Breast epithelium (tissue), 4 donors: ENCODE data around the gene CSAD. TPM values are rescaled to one million over a fixed set of nuclear protein-coding genes. Genes with fewer than 3 reads are reported as not detected.

Source experiments
- DNase-seq, 2 donors: peaks; one replicate each; pipeline ENCODE4 v3.0.0-alpha.2; 2019; ENCODE audit warnings: low spot score in 2 of 2
- H3K27ac ChIP-seq, 2 donors: fragments of 200-600 bp; sonication (generic) in 1 of 2; one replicate each; pipeline ENCODE4 v1.5.1; 2016 to 2019; ENCODE audit warnings: mild to moderate bottlenecking in 1 of 2
- H3K27me3 ChIP-seq, 2 donors: fragments of 200-600 bp; sonication (generic) in 1 of 2; one replicate each; pipeline versions ENCODE4 v1.5.1 to v1.6.0; 2017 to 2019; ENCODE audit warnings: control low read depth in 1 of 2, mild to moderate bottlenecking in 1 of 2
- H3K36me3 ChIP-seq: fragments of 200-600 bp; one replicate; pipeline ENCODE4 v1.5.1; 2019
- H3K4me1 ChIP-seq, 2 donors: fragments of 200-600 bp; sonication (generic); one replicate each; pipeline ENCODE4 v1.5.1; 2016 to 2019; ENCODE audit warnings: control low read depth in 1 of 2
- H3K4me3 ChIP-seq, 3 donors: fragments of 200-600 bp; sonication (generic); 1 replicate in 2 of 3; 2 replicates in 1 of 3; pipeline ENCODE4 v1.5.1; 2016 to 2019; ENCODE audit warnings: mild to moderate bottlenecking in 3 of 3, moderate library complexity in 2 of 3
- H3K9me3 ChIP-seq, 2 donors: fragments of 200-600 bp; sonication (generic) in 1 of 2; one replicate each; pipeline ENCODE4 v1.5.1; 2016 to 2019; ENCODE audit warnings: control low read depth in 1 of 2
- CTCF ChIP-seq, 3 donors: fragments of 450-650 bp; IDR thresholded peaks; one replicate each; pipeline ENCODE4 v1.5.1; 2016 to 2017; ENCODE audit warnings: antibody characterized with exemption in 3 of 3, mild to moderate bottlenecking in 3 of 3, moderate library complexity in 3 of 3
- POLR2A ChIP-seq: fragments of 450-650 bp; IDR thresholded peaks from one replicate; pipeline ENCODE4 v1.6.1; 2016; ENCODE audit warnings: antibody characterized with exemption, mild to moderate bottlenecking, moderate library complexity
- POLR2AphosphoS5 ChIP-seq, 3 donors: sonication (generic); formaldehyde crosslinking; IDR thresholded peaks; one replicate each; pipeline ENCODE4 v1.6.1; 2017; ENCODE audit warnings: antibody characterized with exemption in 3 of 3
- intact Hi-C: fragments of 100-400 bp; cut with DNase I; formaldehyde crosslinking; loops from one replicate; pipeline ENCODE4 v1.15.1; 2023; ENCODE audit warnings: low total_unique reads
- total RNA-seq, 3 donors: library from RNA; depleted of rRNA; stranded (reverse); fragments of >200 nt; gene quantifications; one replicate each; pipeline ENCODE4 v1.1.0, GENCODE V29; 2016

The CSAD gene
- total RNA-seq, 3 donors from 2014 or later, result 60.2 to 74.1 (median 68.8) TPM

GRCh38 chr12:53172352-53172751 is 8.4 kb downstream of the CSAD start:
- Histone ChIP-seq H3K36me3 (no peaks in the 10 kb centered on the region), H3K27ac (peak overlapping the region; percentile 34 to 68)
- intact Hi-C loops, result no loop called here

GRCh38 chr12:53171725-53172329 is 8.9 kb downstream of the CSAD start:
- H3K27me3 ChIP-seq, result no peaks in the 10 kb centered on the region
- no peak for TF ChIP-seq CTCF (IDR thresholded peaks at IDR 0.05)
- TF ChIP-seq POLR2AphosphoS5 (IDR thresholded peaks at IDR 0.05), result no peak
- TF ChIP-seq POLR2A, result no peak
- H3K4me1 ChIP-seq, result peaks cover 4 to 6% of the 10 kb centered on the region in 2 donors
- H3K9me3 ChIP-seq, result no peaks in the 10 kb centered on the region
- peak overlapping the region; percentile 34 to 68 for H3K27ac ChIP-seq
- DNase-seq, result peak; percentile 37 to 66
- H3K36me3 ChIP-seq, result no peaks in the 10 kb centered on the region
- H3K4me3 ChIP-seq, result peak overlapping the region in 1 of 3 donors; percentile 28
- intact Hi-C loops, result no loop called here

More at GRCh38 chr12:53172352-53172751, 8.4 kb downstream of the CSAD start:
- no peak for TF ChIP-seq CTCF (IDR thresholded peaks at IDR 0.05)
- no peak for TF ChIP-seq POLR2AphosphoS5 (IDR thresholded peaks at IDR 0.05)
- TF ChIP-seq POLR2A, result no peak
- no peaks in the 10 kb centered on the region for H3K9me3 ChIP-seq
- DNase-seq, result peak in 1 of 2 donors; percentile 40
- no peaks in the 10 kb centered on the region for H3K27me3 ChIP-seq
- H3K4me3 ChIP-seq, result no peak overlapping the region
- H3K4me1 ChIP-seq, result peaks cover 4 to 6% of the 10 kb centered on the region in 2 donors

- no peaks in the 10 kb centered on the region for H3K9me3 ChIP-seq
- TF ChIP-seq CTCF (IDR thresholded peaks at IDR 0.05) (no peak), POLR2AphosphoS5 (IDR thresholded peaks at IDR 0.05) (no peak), POLR2A (no peak)
- peak overlapping the region; percentile 34 to 68 for H3K27ac ChIP-seq
- peak in 1 of 2 donors; percentile 28 for DNase-seq
- intact Hi-C loops, result no loop called here
- H3K36me3 ChIP-seq, result no peaks in the 10 kb centered on the region
- no peaks in the 10 kb centered on the region for H3K27me3 ChIP-seq
- H3K4me1 ChIP-seq, result peaks cover 4 to 6% of the 10 kb centered on the region in 2 donors
- H3K4me3 ChIP-seq, result no peak overlapping the region
Observed at GRCh38 chr12:53170876-53171724, 9.6 kb downstream of the CSAD start.

GRCh38 chr12:53170215-53170614 is 10.5 kb downstream of the CSAD start:
- Histone ChIP-seq H3K27me3 (no peaks in the 10 kb centered on the region), H3K4me3 (no peak overlapping the region), H3K9me3 (no peaks in the 10 kb centered on the region), H3K4me1 (peaks cover 4 to 6% of the 10 kb centered on the region in 2 donors), H3K27ac (no peak overlapping the region), H3K36me3 (no peaks in the 10 kb centered on the region)
- intact Hi-C loops, result no loop called here
- TF ChIP-seq POLR2A, result no peak
- no peak for TF ChIP-seq POLR2AphosphoS5 (IDR thresholded peaks at IDR 0.05)
- TF ChIP-seq CTCF (IDR thresholded peaks at IDR 0.05), result no peak
- DNase-seq, result no peak

- Histone ChIP-seq H3K27me3 (no peaks in the 10 kb centered on the region), H3K4me3 (no peak overlapping the region), H3K27ac (no peak overlapping the region), H3K9me3 (no peaks in the 10 kb centered on the region), H3K36me3 (no peaks in the 10 kb centered on the region), H3K4me1 (peaks cover 4 to 6% of the 10 kb centered on the region in 2 donors)
- intact Hi-C loops, result no loop called here
- no peak for TF ChIP-seq CTCF (IDR thresholded peaks at IDR 0.05)
- no peak for TF ChIP-seq POLR2A
- no peak for TF ChIP-seq POLR2AphosphoS5 (IDR thresholded peaks at IDR 0.05)
- peak; percentile 7 to 8 for DNase-seq
Observed at GRCh38 chr12:53169644-53170043, 11.1 kb downstream of the CSAD start.
